PC-3 (cell line): ENCODE measurements around the gene XBP1.

Experiments used
- CTCF ChIP-seq: fragments of 300-600 bp; sonication (generic); conservative IDR thresholded peaks from 2 replicates; pipeline ENCODE4 v1.5.1; 2017; ENCODE audit warnings: antibody characterized with exemption, low read depth, mild to moderate bottlenecking, low read length
- EZH2 ChIP-seq: fragments of 300-600 bp; sonication (generic); IDR thresholded peaks from one replicate; pipeline ENCODE4 v1.6.1; 2017; ENCODE audit warnings: antibody characterized with exemption, mild to moderate bottlenecking, low read length; ENCODE audit not compliant: unreplicated experiment
- EZH2phosphoT487 ChIP-seq: fragments of 300-600 bp; sonication (generic); IDR thresholded peaks from 2 replicates; pipeline ENCODE4 v1.6.1; 2018; ENCODE audit warnings: mild to moderate bottlenecking, antibody characterized with exemption, low read length, borderline replicate concordance

- TF ChIP-seq EZH2phosphoT487 = no peak
- no peak for TF ChIP-seq CTCF
- TF ChIP-seq EZH2 = no peak
Measured at GRCh38 chr22:28817064-28817463, 16.7 kb upstream of the XBP1 start.
